ENCODE data around the gene CTSA. TPM values are rescaled to one million over a fixed set of nuclear protein-coding genes. Genes with fewer than 3 reads are reported as not detected.

The CTSA gene
- total RNA-seq, 1 donor from 2014 or later, result 172 TPM

GRCh38 chr20:45878076-45878761 lies 12.9 kb upstream of the CTSA start:
- Mint-ChIP-seq H3K9me3 (ENCODE audit: low read depth) (no peaks in the 10 kb centered on the region), H3K27ac (ENCODE audit: unreplicated experiment) (no peak overlapping the region), H3K36me3 (ENCODE audit: low read depth) (peaks cover 8% of the 10 kb centered on the region), H3K4me3 (ENCODE audit: unreplicated experiment) (no peak overlapping the region), H3K4me1 (ENCODE audit: low read depth) (peaks cover 17% of the 10 kb centered on the region), H3K27me3 (ENCODE audit: low read depth) (no peaks in the 10 kb centered on the region)
- no peak for DNase-seq (ENCODE audit: low spot score)
- TF ChIP-seq CTCF (IDR thresholded peaks at IDR 0.05), result no peak

- TF ChIP-seq CTCF (IDR thresholded peaks at IDR 0.05), result no peak
- Mint-ChIP-seq H3K36me3 (ENCODE audit: low read depth) (peaks cover 10% of the 10 kb centered on the region), H3K27me3 (ENCODE audit: low read depth) (no peaks in the 10 kb centered on the region), H3K27ac (ENCODE audit: unreplicated experiment) (peak within 1 kb of the TSS; percentile 93), H3K9me3 (ENCODE audit: low read depth) (no peaks in the 10 kb centered on the region), H3K4me3 (ENCODE audit: unreplicated experiment) (peak within 1 kb of the TSS; percentile 85), H3K4me1 (ENCODE audit: low read depth) (peaks cover 26% of the 10 kb centered on the region)
- DNase-seq (ENCODE audit: low spot score), result peak; percentile 99
Observed at GRCh38 chr20:45880988-45881788, 9.9 kb upstream of the CTSA start, which contains the start of gene ZSWIM1. Gene ZSWIM1 (plus strand): TSS chr20:45881227. CDS start chr20:45882593, 1,366 bp downstream.

GRCh38 chr20:45882469-45883099 lies 8.6 kb upstream of the CTSA start:
- Mint-ChIP-seq H3K4me1 (ENCODE audit: low read depth) (peaks cover 26% of the 10 kb centered on the region), H3K36me3 (ENCODE audit: low read depth) (peaks cover 6% of the 10 kb centered on the region), H3K27ac (ENCODE audit: unreplicated experiment) (peak overlapping the region; percentile 19), H3K4me3 (ENCODE audit: unreplicated experiment) (peak overlapping the region; percentile 50), H3K9me3 (ENCODE audit: low read depth) (no peaks in the 10 kb centered on the region), H3K27me3 (ENCODE audit: low read depth) (no peaks in the 10 kb centered on the region)
- TF ChIP-seq CTCF (IDR thresholded peaks at IDR 0.05), result no peak
- no peak for DNase-seq (ENCODE audit: low spot score)

GRCh38 chr20:45883100-45883469 lies 8.1 kb upstream of the CTSA start:
- H3K36me3 Mint-ChIP-seq (ENCODE audit: low read depth), result peaks cover 6% of the 10 kb centered on the region
- H3K9me3 Mint-ChIP-seq (ENCODE audit: low read depth), result no peaks in the 10 kb centered on the region
- peaks cover 26% of the 10 kb centered on the region for H3K4me1 Mint-ChIP-seq (ENCODE audit: low read depth)
- no peak overlapping the region for H3K27ac Mint-ChIP-seq (ENCODE audit: unreplicated experiment)
- H3K4me3 Mint-ChIP-seq (ENCODE audit: unreplicated experiment), result no peak overlapping the region
- H3K27me3 Mint-ChIP-seq (ENCODE audit: low read depth), result no peaks in the 10 kb centered on the region
- no peak for DNase-seq (ENCODE audit: low spot score)
- no peak for TF ChIP-seq CTCF (IDR thresholded peaks at IDR 0.05)
